WERI-Rb-1 (cell line): ENCODE data around the gene GNPDA1.
A peak's percentile ranks its signal among the peaks of the same experiment; 100 is the strongest.

Experiments used
- DNase-seq: peaks from one replicate; pipeline ENCODE4 v3.0.0-alpha.2; 2020
- H3K27ac ChIP-seq: fragments of 250-450 bp; sonication (Bioruptor Pico); 2 replicates; pipeline ENCODE4 v1.5.1; 2020; ENCODE audit warnings: mild to moderate bottlenecking, moderate library complexity
- H3K27me3 ChIP-seq: fragments of 250-450 bp; sonication (Bioruptor Pico); 2 replicates; pipeline ENCODE4 v1.5.1; 2021; ENCODE audit warnings: mild to moderate bottlenecking, low read depth, moderate library complexity; ENCODE audit not compliant: insufficient read depth, severe bottlenecking
- H3K36me3 ChIP-seq: fragments of 250-450 bp; sonication (Bioruptor Pico); 2 replicates; pipeline ENCODE4 v1.5.1; 2020; ENCODE audit warnings: mild to moderate bottlenecking, moderate library complexity
- H3K4me3 ChIP-seq: 2 replicates; pipeline ENCODE4 v1.5.1; 2011; ENCODE audit warnings: low read depth, mild to moderate bottlenecking, control low read depth, low read length
- H3K9me3 ChIP-seq: fragments of 250-450 bp; sonication (Bioruptor Pico); 2 replicates; pipeline ENCODE4 v1.5.1; 2021; ENCODE audit warnings: mild to moderate bottlenecking, moderate library complexity; ENCODE audit not compliant: severe bottlenecking
- TF ChIP-seq, protein P1 (sequence below): IDR thresholded peaks from 2 replicates; pipeline ENCODE4 v1.5.1; 2011; ENCODE audit warnings: low read depth, mild to moderate bottlenecking, control low read depth, inconsistent platforms, low read length

The GNPDA1 gene

GRCh38 chr5:142012792-142013388 is at the start of gene GNPDA1:
Gene GNPDA1 (minus strand): TSS chr5:142013027. CDS start chr5:142012035, 992 bp downstream.
- H3K27ac ChIP-seq, result peak within 1 kb of the TSS; percentile 82
- H3K27me3 ChIP-seq, result no peaks in the 10 kb centered on the region
- H3K4me3 ChIP-seq, result peak within 1 kb of the TSS; percentile 79
- no peaks in the 10 kb centered on the region for H3K9me3 ChIP-seq
- TF ChIP-seq, protein P1, sequence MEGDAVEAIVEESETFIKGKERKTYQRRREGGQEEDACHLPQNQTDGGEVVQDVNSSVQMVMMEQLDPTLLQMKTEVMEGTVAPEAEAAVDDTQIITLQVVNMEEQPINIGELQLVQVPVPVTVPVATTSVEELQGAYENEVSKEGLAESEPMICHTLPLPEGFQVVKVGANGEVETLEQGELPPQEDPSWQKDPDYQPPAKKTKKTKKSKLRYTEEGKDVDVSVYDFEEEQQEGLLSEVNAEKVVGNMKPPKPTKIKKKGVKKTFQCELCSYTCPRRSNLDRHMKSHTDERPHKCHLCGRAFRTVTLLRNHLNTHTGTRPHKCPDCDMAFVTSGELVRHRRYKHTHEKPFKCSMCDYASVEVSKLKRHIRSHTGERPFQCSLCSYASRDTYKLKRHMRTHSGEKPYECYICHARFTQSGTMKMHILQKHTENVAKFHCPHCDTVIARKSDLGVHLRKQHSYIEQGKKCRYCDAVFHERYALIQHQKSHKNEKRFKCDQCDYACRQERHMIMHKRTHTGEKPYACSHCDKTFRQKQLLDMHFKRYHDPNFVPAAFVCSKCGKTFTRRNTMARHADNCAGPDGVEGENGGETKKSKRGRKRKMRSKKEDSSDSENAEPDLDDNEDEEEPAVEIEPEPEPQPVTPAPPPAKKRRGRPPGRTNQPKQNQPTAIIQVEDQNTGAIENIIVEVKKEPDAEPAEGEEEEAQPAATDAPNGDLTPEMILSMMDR, result 0 out of 2 replicates have a peak, but pooled peaks have one; percentile 0
- DNase-seq, result peak; percentile 84
- H3K36me3 ChIP-seq, result peaks cover 10% of the 10 kb centered on the region

GRCh38 chr5:142059304-142059940 is 46.6 kb upstream of the GNPDA1 start:
- no peaks in the 10 kb centered on the region for H3K36me3 ChIP-seq
- TF ChIP-seq, protein P1, result peak; percentile 27; the same call in 1 of the 2 replicates
- no peaks in the 10 kb centered on the region for H3K27me3 ChIP-seq
- no peaks in the 10 kb centered on the region for H3K9me3 ChIP-seq
- no peak for DNase-seq
- no peak overlapping the region for H3K27ac ChIP-seq
- H3K4me3 ChIP-seq, result no peak overlapping the region

DNA sequence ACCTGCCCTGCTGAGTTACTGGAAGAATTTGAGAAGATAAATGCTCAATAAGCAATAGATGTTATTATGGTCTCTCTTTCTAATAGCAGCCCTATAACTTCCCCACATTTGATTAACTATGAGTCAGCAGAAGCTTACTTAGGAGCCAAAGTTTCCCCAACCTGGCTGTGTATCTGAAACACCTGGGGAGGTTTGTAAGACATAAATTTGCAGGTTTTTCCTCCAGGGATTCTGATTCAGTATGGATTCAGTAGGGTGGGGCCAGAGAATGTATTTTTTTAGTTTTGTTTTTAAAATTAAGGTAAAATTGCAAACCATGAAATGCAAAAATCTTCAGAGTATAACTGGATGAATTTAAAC is 44.9 kb upstream of the GNPDA1 start:
- Histone ChIP-seq H3K27ac (no peak overlapping the region), H3K4me3 (no peak overlapping the region)

DNA sequence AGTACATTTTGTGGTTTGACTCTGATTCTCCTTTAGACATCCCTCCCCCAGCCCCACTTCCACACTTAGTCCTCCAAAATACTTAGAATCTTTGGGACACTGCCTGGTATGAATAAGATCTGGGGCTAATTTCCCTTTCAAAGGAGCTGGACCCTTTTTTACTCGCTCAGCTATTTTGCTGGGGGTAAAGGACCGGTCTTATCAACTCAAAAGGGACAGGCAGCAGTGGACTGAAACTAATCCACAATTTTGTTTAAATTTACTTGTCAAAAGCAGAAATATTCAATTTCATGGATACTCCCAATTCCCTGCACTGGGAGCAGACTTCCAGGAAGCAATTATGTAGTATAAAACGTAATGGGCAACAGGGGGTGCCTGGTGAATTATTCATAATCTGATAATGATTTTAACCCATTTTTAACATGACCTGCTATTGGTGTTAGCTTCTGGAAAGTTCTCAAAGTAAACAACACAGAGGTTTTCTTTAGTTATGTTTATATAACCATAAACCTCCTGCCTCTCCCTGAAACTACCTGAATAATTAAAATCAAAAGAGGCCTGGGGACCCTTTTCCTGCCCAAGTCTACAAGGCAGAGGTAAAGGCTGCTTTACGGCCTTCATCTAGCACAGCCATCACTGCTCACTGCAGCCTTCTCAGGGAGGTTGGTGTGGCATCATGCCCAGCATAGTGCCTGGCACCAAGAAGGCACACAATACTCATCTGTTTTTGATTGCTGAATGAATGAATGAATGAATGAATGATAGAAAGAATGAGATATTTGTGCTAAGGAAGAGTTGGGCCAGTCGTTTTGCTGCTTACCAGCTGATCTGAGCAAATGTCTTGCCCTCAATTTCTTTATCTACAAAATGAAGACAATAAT is 44.2 kb upstream of the GNPDA1 start:
- Histone ChIP-seq H3K36me3 (no peaks in the 10 kb centered on the region), H3K9me3 (no peaks in the 10 kb centered on the region), H3K27ac (no peak overlapping the region), H3K4me3 (no peak overlapping the region), H3K27me3 (no peaks in the 10 kb centered on the region)
- DNase-seq, result no peak
- TF ChIP-seq, protein P1, result no peak

More for the DNA sequence above, 44.9 kb upstream of the GNPDA1 start:
- no peaks in the 10 kb centered on the region for H3K27me3 ChIP-seq
- no peaks in the 10 kb centered on the region for H3K36me3 ChIP-seq
- DNase-seq, result no peak
- TF ChIP-seq, protein P1, result no peak
- H3K9me3 ChIP-seq, result no peaks in the 10 kb centered on the region

GRCh38 chr5:142055301-142055700 is 42.5 kb upstream of the GNPDA1 start:
- Histone ChIP-seq H3K4me3 (no peak overlapping the region), H3K9me3 (no peaks in the 10 kb centered on the region), H3K36me3 (no peaks in the 10 kb centered on the region), H3K27me3 (no peaks in the 10 kb centered on the region), H3K27ac (no peak overlapping the region)
- DNase-seq, result no peak
- TF ChIP-seq, protein P1, result no peak
